Mesendoderm (in vitro differentiated cells): ENCODE data around the gene FAN1.

Source experiments
- DNase-seq: peaks from one replicate; pipeline ENCODE4 v3.0.0; 2013
- H2AK5ac ChIP-seq: 2 replicates; pipeline ENCODE4 v1.6.1; 2013; ENCODE audit warnings: low read length, inconsistent platforms
- H2BK120ac ChIP-seq: 2 replicates; pipeline ENCODE4 v1.6.1; 2013; ENCODE audit warnings: low read depth, mild to moderate bottlenecking, low read length, moderate library complexity, mixed read lengths
- H2BK15ac ChIP-seq: replicated peaks from 2 replicates; pipeline ENCODE4 v1.6.1; 2013; ENCODE audit warnings: low read depth, mild to moderate bottlenecking, moderate library complexity
- H2BK5ac ChIP-seq: 2 replicates; pipeline ENCODE4 v1.6.1; 2013; ENCODE audit warnings: low read length, inconsistent platforms
- H3K18ac ChIP-seq: 2 replicates; pipeline ENCODE4 v1.6.1; 2013; ENCODE audit warnings: mild to moderate bottlenecking, low read length, mixed read lengths
- H3K23ac ChIP-seq: one replicate; pipeline ENCODE4 v1.6.1; 2013; ENCODE audit warnings: low read length
- H3K27ac ChIP-seq: 2 replicates; pipeline ENCODE4 v1.5.1; 2013; ENCODE audit warnings: low read depth, mild to moderate bottlenecking, inconsistent platforms, low read length, moderate library complexity
- H3K27me3 ChIP-seq: 2 replicates; pipeline ENCODE4 v1.6.1; 2013; ENCODE audit warnings: low read length, control low read depth, mild to moderate bottlenecking, inconsistent platforms; ENCODE audit not compliant: insufficient read depth, poor library complexity
- H3K36me3 ChIP-seq: 2 replicates; pipeline ENCODE4 v1.6.1; 2013; ENCODE audit warnings: low read length, inconsistent platforms; ENCODE audit not compliant: control insufficient read depth, insufficient read depth
- H3K4ac ChIP-seq: one replicate; pipeline ENCODE4 v1.6.1; 2013; ENCODE audit warnings: low read depth, mild to moderate bottlenecking, low read length, moderate library complexity
- H3K4me1 ChIP-seq: 2 replicates; pipeline ENCODE4 v1.6.1; 2013; ENCODE audit warnings: low read depth, low read length, inconsistent platforms; ENCODE audit not compliant: control insufficient read depth
- H3K4me2 ChIP-seq: 2 replicates; pipeline ENCODE4 v1.6.1; 2013; ENCODE audit warnings: low read length
- H3K4me3 ChIP-seq: 2 replicates; pipeline ENCODE4 v1.5.1; 2013; ENCODE audit warnings: mild to moderate bottlenecking, low read length
- H3K56ac ChIP-seq: one replicate; pipeline ENCODE4 v1.6.1; 2013; ENCODE audit warnings: low read length
- H3K79me1 ChIP-seq: 2 replicates; pipeline ENCODE4 v1.6.1; 2013; ENCODE audit warnings: low read length, inconsistent platforms
- H3K79me2 ChIP-seq: 2 replicates; pipeline ENCODE4 v1.6.1; 2013; ENCODE audit warnings: mild to moderate bottlenecking, low read length; ENCODE audit not compliant: control insufficient read depth, insufficient read depth
- H3K9ac ChIP-seq: 2 replicates; pipeline ENCODE4 v1.6.1; 2013; ENCODE audit warnings: low read length, inconsistent platforms
- H4K5ac ChIP-seq: one replicate; pipeline ENCODE4 v1.6.1; 2013; ENCODE audit warnings: low read length
- H4K8ac ChIP-seq: one replicate; pipeline ENCODE4 v1.6.1; 2013; ENCODE audit warnings: low read depth, mild to moderate bottlenecking, control low read depth, low read length, moderate library complexity
- WGBS: extraction: QIAGEN DNeasy Blood & Tissue Kit; methylation state at CpG from one replicate; pipeline ENCODE4 v1.1.7; 2013; ENCODE audit warnings: low lambda C conversion rate, missing lambda C conversion rate; ENCODE audit not compliant: insufficient coverage; ENCODE audit errors: extremely low coverage; 5-methylcytosine and 5-hydroxymethylcytosine counted together

FAN1 gene

GRCh38 chr15:30926161-30926560 is 22.4 kb downstream of the FAN1 start:
- Histone ChIP-seq H2BK5ac (no peak overlapping the region), H3K79me2 (no peaks in the 10 kb centered on the region), H3K4ac (no peak overlapping the region), H3K9ac (no peak overlapping the region), H4K8ac (no peak overlapping the region), H3K4me2 (no peak overlapping the region), H3K27me3 (no peaks in the 10 kb centered on the region), H3K4me1 (peaks cover 4% of the 10 kb centered on the region), H3K23ac (no peak overlapping the region), H3K36me3 (peaks cover 11% of the 10 kb centered on the region), H3K27ac (no peak overlapping the region), H2AK5ac (no peak overlapping the region), H4K5ac (no peak overlapping the region), H2BK15ac (no peak overlapping the region), H2BK120ac (no peak overlapping the region), H3K56ac (no peak overlapping the region), H3K79me1 (no peaks in the 10 kb centered on the region), H3K18ac (no peak overlapping the region), H3K4me3 (no peak overlapping the region)
- no CpG with 5 or more reads among the region's 8 CpGs for WGBS
- no peak for DNase-seq

- Histone ChIP-seq H3K79me1 (no peaks in the 10 kb centered on the region), H3K4ac (no peak overlapping the region), H3K27ac (no peak overlapping the region), H3K18ac (no peak overlapping the region), H3K9ac (no peak overlapping the region), H3K27me3 (no peaks in the 10 kb centered on the region), H3K23ac (no peak overlapping the region), H2BK15ac (no peak overlapping the region), H4K5ac (no peak overlapping the region), H2AK5ac (no peak overlapping the region), H3K36me3 (peaks cover 11% of the 10 kb centered on the region), H3K4me1 (peaks cover 4% of the 10 kb centered on the region), H3K4me3 (no peak overlapping the region), H3K79me2 (no peaks in the 10 kb centered on the region), H2BK5ac (no peak overlapping the region), H4K8ac (no peak overlapping the region), H3K56ac (no peak overlapping the region), H3K4me2 (no peak overlapping the region), H2BK120ac (no peak overlapping the region)
- DNase-seq = no peak
- WGBS = no CpG with 5 or more reads among the region's 7 CpGs
These were observed 23.5 kb downstream of the FAN1 start for GRCh38 chr15:30927148-30927761.

GRCh38 chr15:30928076-30928475 is 24.4 kb downstream of the FAN1 start:
- Histone ChIP-seq H3K23ac (no peak overlapping the region), H2BK15ac (no peak overlapping the region), H3K4me2 (no peak overlapping the region), H4K5ac (no peak overlapping the region), H3K4me1 (no peaks in the 10 kb centered on the region), H3K27ac (no peak overlapping the region), H2BK5ac (no peak overlapping the region), H3K27me3 (no peaks in the 10 kb centered on the region), H2AK5ac (no peak overlapping the region), H3K56ac (no peak overlapping the region), H3K4ac (no peak overlapping the region), H3K79me1 (no peaks in the 10 kb centered on the region), H3K36me3 (peaks cover 11% of the 10 kb centered on the region), H4K8ac (no peak overlapping the region), H3K79me2 (no peaks in the 10 kb centered on the region), H3K4me3 (no peak overlapping the region), H3K18ac (no peak overlapping the region), H2BK120ac (no peak overlapping the region), H3K9ac (no peak overlapping the region)
- WGBS = no CpG with 5 or more reads among the region's 5 CpGs
- no peak for DNase-seq

GRCh38 chr15:30929064-30929669 is 25.5 kb downstream of the FAN1 start:
- H3K27me3 ChIP-seq = no peaks in the 10 kb centered on the region
- H3K4ac ChIP-seq = no peak overlapping the region
- no peak overlapping the region for H3K56ac ChIP-seq
- no peaks in the 10 kb centered on the region for H3K79me1 ChIP-seq
- H4K8ac ChIP-seq = no peak overlapping the region
- H3K27ac ChIP-seq = no peak overlapping the region
- no CpG with 5 or more reads among the region's 10 CpGs for WGBS
- no peaks in the 10 kb centered on the region for H3K79me2 ChIP-seq
- H4K5ac ChIP-seq = no peak overlapping the region
- no peak overlapping the region for H3K9ac ChIP-seq
- H3K18ac ChIP-seq = no peak overlapping the region
- no peak for DNase-seq
- no peak overlapping the region for H3K23ac ChIP-seq
- peaks cover 9% of the 10 kb centered on the region for H3K36me3 ChIP-seq
- H3K4me3 ChIP-seq = no peak overlapping the region
- no peaks in the 10 kb centered on the region for H3K4me1 ChIP-seq
- H3K4me2 ChIP-seq = no peak overlapping the region
- no peak overlapping the region for H2BK5ac ChIP-seq
- H2AK5ac ChIP-seq = no peak overlapping the region
- H2BK120ac ChIP-seq = no peak overlapping the region
- no peak overlapping the region for H2BK15ac ChIP-seq

GRCh38 chr15:30929982-30930381 is 26.3 kb downstream of the FAN1 start:
- no peak for DNase-seq
- Histone ChIP-seq H3K4me1 (no peaks in the 10 kb centered on the region), H2BK15ac (no peak overlapping the region), H4K8ac (no peak overlapping the region), H3K4me2 (no peak overlapping the region), H2BK5ac (no peak overlapping the region), H3K79me2 (no peaks in the 10 kb centered on the region), H3K56ac (no peak overlapping the region), H3K36me3 (peaks cover 9% of the 10 kb centered on the region), H4K5ac (no peak overlapping the region), H3K18ac (no peak overlapping the region), H2BK120ac (no peak overlapping the region), H3K4ac (no peak overlapping the region), H3K9ac (no peak overlapping the region), H3K27ac (no peak overlapping the region), H3K4me3 (no peak overlapping the region), H3K23ac (no peak overlapping the region), H3K27me3 (no peaks in the 10 kb centered on the region), H2AK5ac (no peak overlapping the region), H3K79me1 (no peaks in the 10 kb centered on the region)
- no CpG with 5 or more reads among the region's 4 CpGs for WGBS

GRCh38 chr15:30930422-30930821 is 26.7 kb downstream of the FAN1 start:
- H3K4me1 ChIP-seq = no peaks in the 10 kb centered on the region
- no peak overlapping the region for H3K9ac ChIP-seq
- H3K79me2 ChIP-seq = no peaks in the 10 kb centered on the region
- no peak overlapping the region for H2BK5ac ChIP-seq
- WGBS = no CpG with 5 or more reads among the region's 8 CpGs
- no peak for DNase-seq
- no peak overlapping the region for H2BK120ac ChIP-seq
- no peak overlapping the region for H4K8ac ChIP-seq
- H2AK5ac ChIP-seq = no peak overlapping the region
- H3K56ac ChIP-seq = no peak overlapping the region
- H3K4ac ChIP-seq = no peak overlapping the region
- no peak overlapping the region for H3K27ac ChIP-seq
- H3K79me1 ChIP-seq = no peaks in the 10 kb centered on the region
- no peak overlapping the region for H2BK15ac ChIP-seq
- H3K18ac ChIP-seq = no peak overlapping the region
- H3K23ac ChIP-seq = no peak overlapping the region
- no peak overlapping the region for H4K5ac ChIP-seq
- H3K27me3 ChIP-seq = no peaks in the 10 kb centered on the region
- H3K4me2 ChIP-seq = no peak overlapping the region
- H3K4me3 ChIP-seq = no peak overlapping the region
- peaks cover 9% of the 10 kb centered on the region for H3K36me3 ChIP-seq
